Measurements from ENCODE around the gene HTR4.

Gene HTR4

GRCh38 chr5:148626081-148626613 is 28.2 kb downstream of the HTR4 start:
- DNase-seq = no peak
- Histone ChIP-seq H3K4me2 (ENCODE audit: low read depth, low read length) (no peak overlapping the region), H3K27me3 (replicated peaks; ENCODE audit: insufficient read depth, low read length) (no peaks in the 10 kb centered on the region), H3F3A (ENCODE audit: insufficient read depth, low read length) (no peaks in the 10 kb centered on the region), H3K9ac (ENCODE audit: low read length) (no peak overlapping the region), H3K27ac (ENCODE audit: low read length) (no peak overlapping the region), H3K9me2 (replicated peaks; ENCODE audit: insufficient read depth, low read length) (no peaks in the 10 kb centered on the region), H4K20me1 (ENCODE audit: insufficient read depth, low read length) (no peaks in the 10 kb centered on the region), H3K36me3 (replicated peaks; ENCODE audit: insufficient read depth, low read length) (no peaks in the 10 kb centered on the region), H2AFZ (ENCODE audit: low read length) (no peak overlapping the region), H3K4me1 (ENCODE audit: low read length) (peaks cover 2% of the 10 kb centered on the region; the same call in 1 of the 2 replicates), H3K4me3 (ENCODE audit: low read length) (no peak overlapping the region), H3K9me3 (replicated peaks; ENCODE audit: insufficient read depth, low read length) (no peaks in the 10 kb centered on the region), H3K79me2 (ENCODE audit: low read length) (no peaks in the 10 kb centered on the region)
- TF ChIP-seq CTCF (IDR thresholded peaks at IDR 0.05; ENCODE audit: low read length) (no peak), EZH2 (optimal IDR thresholded peaks at IDR 0.05; ENCODE audit: low read depth, low read length) (no peak), EZH2phosphoT487 (IDR thresholded peaks at IDR 0.05; ENCODE audit: low read length) (no peak)

- Histone ChIP-seq H2AFZ (ENCODE audit: low read length) (no peak overlapping the region), H3K27me3 (replicated peaks; ENCODE audit: insufficient read depth, low read length) (no peaks in the 10 kb centered on the region), H3K27ac (ENCODE audit: low read length) (no peak overlapping the region), H3K9ac (ENCODE audit: low read length) (no peak overlapping the region), H3K4me3 (ENCODE audit: low read length) (no peak overlapping the region), H3K79me2 (ENCODE audit: low read length) (no peaks in the 10 kb centered on the region), H3K4me2 (ENCODE audit: low read depth, low read length) (no peak overlapping the region), H3K36me3 (replicated peaks; ENCODE audit: insufficient read depth, low read length) (no peaks in the 10 kb centered on the region), H3F3A (ENCODE audit: insufficient read depth, low read length) (no peaks in the 10 kb centered on the region), H3K9me3 (replicated peaks; ENCODE audit: insufficient read depth, low read length) (no peaks in the 10 kb centered on the region), H3K9me2 (replicated peaks; ENCODE audit: insufficient read depth, low read length) (no peaks in the 10 kb centered on the region), H3K4me1 (ENCODE audit: low read length) (peaks cover 6% of the 10 kb centered on the region; the same call in 1 of the 2 replicates), H4K20me1 (ENCODE audit: insufficient read depth, low read length) (no peaks in the 10 kb centered on the region)
- no peak for DNase-seq
- TF ChIP-seq EZH2phosphoT487 (IDR thresholded peaks at IDR 0.05; ENCODE audit: low read length) (no peak), CTCF (IDR thresholded peaks at IDR 0.05; ENCODE audit: low read length) (no peak)
Observed at GRCh38 chr5:148625250-148625649, 29.1 kb downstream of the HTR4 start.

- Histone ChIP-seq H3K79me2 (ENCODE audit: low read length) (no peaks in the 10 kb centered on the region), H3K36me3 (replicated peaks; ENCODE audit: insufficient read depth, low read length) (no peaks in the 10 kb centered on the region), H4K20me1 (ENCODE audit: insufficient read depth, low read length) (no peaks in the 10 kb centered on the region), H3K27ac (ENCODE audit: low read length) (no peak overlapping the region), H3K9ac (ENCODE audit: low read length) (no peak overlapping the region), H3F3A (ENCODE audit: insufficient read depth, low read length) (no peaks in the 10 kb centered on the region), H2AFZ (ENCODE audit: low read length) (no peak overlapping the region), H3K9me2 (replicated peaks; ENCODE audit: insufficient read depth, low read length) (no peaks in the 10 kb centered on the region), H3K27me3 (replicated peaks; ENCODE audit: insufficient read depth, low read length) (no peaks in the 10 kb centered on the region), H3K9me3 (replicated peaks; ENCODE audit: insufficient read depth, low read length) (no peaks in the 10 kb centered on the region), H3K4me1 (ENCODE audit: low read length) (peaks cover 12% of the 10 kb centered on the region), H3K4me3 (ENCODE audit: low read length) (no peak overlapping the region), H3K4me2 (ENCODE audit: low read depth, low read length) (no peak overlapping the region)
- no peak for DNase-seq
- TF ChIP-seq CTCF (IDR thresholded peaks at IDR 0.05; ENCODE audit: low read length) = no peak
- TF ChIP-seq EZH2 (optimal IDR thresholded peaks at IDR 0.05; ENCODE audit: low read depth, low read length) = no peak
- TF ChIP-seq EZH2phosphoT487 (IDR thresholded peaks at IDR 0.05; ENCODE audit: low read length) = no peak
Observed at GRCh38 chr5:148623741-148624140, 30.6 kb downstream of the HTR4 start.
